ENCODE measurements around the gene UBE2O.

Gene UBE2O

GRCh38 chr17:76381633-76382350, 71.2 kb downstream of the UBE2O start:
- no peak for TF ChIP-seq CTCF (IDR thresholded peaks at IDR 0.05; ENCODE audit: low read length, missing control alignments)
- H3K4me3 ChIP-seq (replicated peaks; ENCODE audit: low read depth, low read length), result no peak overlapping the region
- peak; percentile 49 for DNase-seq (ENCODE audit: low read depth)

GRCh38 chr17:76379646-76380376, 73.1 kb downstream of the UBE2O start:
- DNase-seq (ENCODE audit: low read depth), result no peak
- no peak for TF ChIP-seq CTCF (IDR thresholded peaks at IDR 0.05; ENCODE audit: low read length, missing control alignments)
- H3K4me3 ChIP-seq (replicated peaks; ENCODE audit: low read depth, low read length), result no peak overlapping the region

GRCh38 chr17:76379275-76379641, 73.7 kb downstream of the UBE2O start:
- TF ChIP-seq CTCF (IDR thresholded peaks at IDR 0.05; ENCODE audit: low read length, missing control alignments), result no peak
- H3K4me3 ChIP-seq (replicated peaks; ENCODE audit: low read depth, low read length), result no peak overlapping the region
- no peak for DNase-seq (ENCODE audit: low read depth)

GRCh38 chr17:76378548-76379274, 74.2 kb downstream of the UBE2O start:
- no peak for DNase-seq (ENCODE audit: low read depth)
- no peak overlapping the region for H3K4me3 ChIP-seq (replicated peaks; ENCODE audit: low read depth, low read length)
- no peak for TF ChIP-seq CTCF (IDR thresholded peaks at IDR 0.05; ENCODE audit: low read length, missing control alignments)

GRCh38 chr17:76376318-76377133, 76.4 kb downstream of the UBE2O start:
- H3K4me3 ChIP-seq (replicated peaks; ENCODE audit: low read depth, low read length), result no peak overlapping the region
- DNase-seq (ENCODE audit: low read depth), result peak; percentile 45
- TF ChIP-seq CTCF (IDR thresholded peaks at IDR 0.05; ENCODE audit: low read length, missing control alignments), result no peak

Data from fibroblast of pulmonary artery (primary cell).